ENCODE results near the gene VAV2. TPM values are rescaled to one million over a fixed set of nuclear protein-coding genes. Genes with fewer than 3 reads are reported as not detected.

Gene VAV2
- polyA plus RNA-seq, 3 donors from 2014 or later: 0.12 to 0.28 TPM; not detected in 1

DNA sequence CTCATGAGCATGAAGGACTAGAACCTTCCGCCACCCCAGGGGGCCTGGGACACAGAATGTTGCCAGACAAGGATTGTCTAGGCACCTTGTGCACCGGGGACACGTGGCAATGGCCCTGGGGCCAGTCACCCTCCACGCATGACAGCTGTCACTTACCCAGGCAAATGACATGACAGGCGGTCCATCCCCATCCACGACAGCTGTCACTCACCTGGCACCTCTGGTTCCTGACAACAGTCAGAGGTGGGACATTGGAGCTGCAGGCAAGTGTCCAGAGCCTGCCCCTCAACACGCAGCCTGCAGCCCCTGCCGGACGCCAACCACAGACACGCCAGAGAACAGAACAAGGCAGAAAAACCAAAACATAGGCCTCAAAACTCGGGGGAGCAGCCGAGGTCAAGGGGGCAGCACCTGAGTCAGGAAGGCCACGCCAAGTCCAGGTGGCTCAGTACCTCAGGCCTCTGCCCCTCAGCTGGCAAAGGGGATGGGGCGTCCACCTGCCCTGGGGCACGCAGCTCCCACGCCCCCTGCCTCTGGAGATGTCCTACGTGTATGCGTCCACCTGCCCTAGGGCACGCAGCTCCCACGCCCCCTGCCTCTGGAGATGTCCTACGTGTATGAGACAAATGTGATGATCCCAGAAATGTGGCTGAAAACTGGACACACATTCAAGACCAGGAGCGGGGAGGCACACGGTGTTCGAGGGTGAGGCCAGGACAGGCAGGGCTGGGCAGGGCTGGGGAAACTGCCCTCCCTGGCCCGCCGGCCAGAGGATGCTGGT lies 14.5 kb downstream of the VAV2 start:
- H3K4me3 Mint-ChIP-seq: no peak overlapping the region
- H3K9me3 Mint-ChIP-seq: no peaks in the 10 kb centered on the region
- no peak for DNase-seq
- H3K36me3 Mint-ChIP-seq: no peaks in the 10 kb centered on the region
- no peaks in the 10 kb centered on the region for H3K4me1 Mint-ChIP-seq
- H3K27ac Mint-ChIP-seq: no peak overlapping the region
- no peaks in the 10 kb centered on the region for H3K27me3 Mint-ChIP-seq (ENCODE audit: low read depth in 3 of 3)

DNA sequence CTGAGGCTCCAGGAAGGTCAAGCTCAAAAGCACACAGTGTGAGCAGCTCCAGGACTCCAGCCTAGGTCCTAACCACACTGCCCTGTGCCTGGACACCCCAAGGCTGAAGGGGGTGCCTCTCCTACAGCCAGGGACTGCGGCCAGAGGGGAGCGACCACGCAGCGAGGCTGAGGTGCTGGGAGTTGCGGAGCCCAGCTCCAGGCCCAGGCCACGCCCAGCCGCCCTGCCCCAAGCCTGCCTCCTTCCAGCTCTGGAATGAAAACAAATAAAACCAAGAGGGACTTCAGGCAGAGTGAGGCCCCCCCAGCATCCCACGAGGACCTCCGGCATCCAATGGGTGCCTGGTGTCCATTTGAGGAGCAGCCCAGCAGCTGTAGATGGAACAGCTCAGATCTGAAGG lies 15.2 kb downstream of the VAV2 start:
- Mint-ChIP-seq H3K27me3 (ENCODE audit: low read depth in 3 of 3) (no peaks in the 10 kb centered on the region), H3K36me3 (no peaks in the 10 kb centered on the region), H3K4me1 (no peaks in the 10 kb centered on the region), H3K4me3 (no peak overlapping the region), H3K9me3 (no peaks in the 10 kb centered on the region), H3K27ac (no peak overlapping the region)
- no peak for DNase-seq

DNA sequence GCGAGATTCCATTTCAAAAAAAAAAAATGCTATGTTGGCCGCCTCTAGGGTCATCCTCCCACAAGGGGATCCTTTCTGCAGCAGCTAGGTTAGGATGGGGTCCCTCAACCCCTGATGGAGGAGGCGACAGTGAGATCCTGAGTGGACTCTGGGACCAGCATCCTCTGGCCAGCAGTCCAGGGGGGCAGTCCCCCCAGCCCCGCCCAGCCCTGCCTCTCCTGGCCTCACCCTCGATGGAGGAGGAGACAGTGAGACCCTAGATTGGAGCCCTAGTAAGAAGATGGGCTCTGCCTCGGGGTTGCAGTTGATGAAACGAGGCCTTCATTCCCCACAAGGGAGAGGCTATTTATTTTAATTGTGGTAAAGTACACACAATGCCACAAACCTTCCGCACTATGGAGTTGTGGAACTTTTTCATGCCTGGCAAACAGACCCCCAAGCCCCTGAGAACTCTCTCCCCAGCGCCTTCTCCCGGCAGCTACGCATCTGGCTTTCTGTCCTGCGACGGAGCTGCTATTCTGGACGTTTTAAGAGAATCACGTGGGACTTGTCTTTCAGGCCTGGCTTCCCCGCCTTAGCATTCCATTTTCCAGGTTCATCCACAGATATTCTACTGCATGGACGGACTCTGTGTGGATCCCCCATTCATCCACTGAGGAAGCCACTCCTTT lies 15.8 kb downstream of the VAV2 start:
- DNase-seq: no peak
- Mint-ChIP-seq H3K9me3 (no peaks in the 10 kb centered on the region), H3K27ac (no peak overlapping the region), H3K4me3 (no peak overlapping the region), H3K36me3 (no peaks in the 10 kb centered on the region), H3K27me3 (ENCODE audit: low read depth in 3 of 3) (no peaks in the 10 kb centered on the region), H3K4me1 (no peaks in the 10 kb centered on the region)

- DNase-seq: no peak
- H3K36me3 Mint-ChIP-seq: no peaks in the 10 kb centered on the region
- no peak overlapping the region for H3K27ac Mint-ChIP-seq
- H3K9me3 Mint-ChIP-seq: no peaks in the 10 kb centered on the region
- H3K4me3 Mint-ChIP-seq: no peak overlapping the region
- peaks cover 0 to under 1% (median 0%) of the 10 kb centered on the region in 3 donors for H3K27me3 Mint-ChIP-seq (ENCODE audit: low read depth in 3 of 3)
- H3K4me1 Mint-ChIP-seq: no peaks in the 10 kb centered on the region
Measured at GRCh38 chr9:133975511-133975910, 16.6 kb downstream of the VAV2 start.

GRCh38 chr9:133974631-133975341 lies 17.3 kb downstream of the VAV2 start:
- Mint-ChIP-seq H3K4me3 (no peak overlapping the region), H3K36me3 (no peaks in the 10 kb centered on the region), H3K27ac (no peak overlapping the region), H3K27me3 (ENCODE audit: low read depth in 3 of 3) (peaks cover 0 to 1% (median 0%) of the 10 kb centered on the region in 3 donors), H3K9me3 (no peaks in the 10 kb centered on the region), H3K4me1 (no peaks in the 10 kb centered on the region)
- DNase-seq: no peak

- H3K4me1 Mint-ChIP-seq: no peaks in the 10 kb centered on the region
- peak overlapping the region in 1 of 6 donors; percentile 62 for H3K27ac Mint-ChIP-seq
Measured at GRCh38 chr9:133973791-133974630, 18.1 kb downstream of the VAV2 start.

DNA sequence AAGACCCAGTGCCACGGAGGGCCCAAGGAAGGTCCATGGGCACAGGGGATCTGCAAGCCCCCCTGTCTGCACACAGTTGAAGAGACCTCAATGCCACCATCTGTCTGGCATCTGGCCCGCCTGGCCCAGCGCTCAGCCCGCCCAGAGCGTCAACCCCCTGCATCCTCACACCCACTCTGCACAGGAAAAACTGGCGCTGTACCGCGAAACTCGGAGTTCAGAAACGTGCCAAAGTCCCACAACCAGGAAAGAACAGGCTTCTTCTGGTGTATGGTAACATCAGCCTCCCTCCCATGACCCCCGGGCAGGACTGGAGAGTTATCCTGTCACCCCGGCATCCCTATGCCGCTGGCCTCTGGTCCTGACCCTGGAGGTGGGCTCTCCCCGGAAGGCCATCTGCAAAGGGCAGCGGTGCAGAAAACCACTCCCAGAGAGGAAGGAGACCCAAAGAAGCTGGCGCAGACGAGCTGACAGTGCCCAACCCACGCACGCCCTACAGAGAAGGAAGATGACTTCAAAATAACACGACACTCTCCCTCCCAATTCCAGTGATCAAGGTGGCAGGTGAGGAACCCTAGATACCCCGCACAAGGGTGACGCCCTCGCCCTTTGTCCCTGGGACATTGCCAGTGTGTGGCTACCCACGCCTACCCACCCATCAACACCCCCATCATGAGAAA lies 18.9 kb downstream of the VAV2 start:
- peak overlapping the region in 1 of 6 donors; percentile 62 for H3K27ac Mint-ChIP-seq

More at GRCh38 chr9:133973791-133974630, 18.1 kb downstream of the VAV2 start:
- no peaks in the 10 kb centered on the region for H3K9me3 Mint-ChIP-seq
- no peak overlapping the region for H3K4me3 Mint-ChIP-seq
- no peaks in the 10 kb centered on the region for H3K36me3 Mint-ChIP-seq
- no peak for DNase-seq
- peaks cover 0 to 1% (median 0%) of the 10 kb centered on the region in 3 donors for H3K27me3 Mint-ChIP-seq (ENCODE audit: low read depth in 3 of 3)

DNA sequence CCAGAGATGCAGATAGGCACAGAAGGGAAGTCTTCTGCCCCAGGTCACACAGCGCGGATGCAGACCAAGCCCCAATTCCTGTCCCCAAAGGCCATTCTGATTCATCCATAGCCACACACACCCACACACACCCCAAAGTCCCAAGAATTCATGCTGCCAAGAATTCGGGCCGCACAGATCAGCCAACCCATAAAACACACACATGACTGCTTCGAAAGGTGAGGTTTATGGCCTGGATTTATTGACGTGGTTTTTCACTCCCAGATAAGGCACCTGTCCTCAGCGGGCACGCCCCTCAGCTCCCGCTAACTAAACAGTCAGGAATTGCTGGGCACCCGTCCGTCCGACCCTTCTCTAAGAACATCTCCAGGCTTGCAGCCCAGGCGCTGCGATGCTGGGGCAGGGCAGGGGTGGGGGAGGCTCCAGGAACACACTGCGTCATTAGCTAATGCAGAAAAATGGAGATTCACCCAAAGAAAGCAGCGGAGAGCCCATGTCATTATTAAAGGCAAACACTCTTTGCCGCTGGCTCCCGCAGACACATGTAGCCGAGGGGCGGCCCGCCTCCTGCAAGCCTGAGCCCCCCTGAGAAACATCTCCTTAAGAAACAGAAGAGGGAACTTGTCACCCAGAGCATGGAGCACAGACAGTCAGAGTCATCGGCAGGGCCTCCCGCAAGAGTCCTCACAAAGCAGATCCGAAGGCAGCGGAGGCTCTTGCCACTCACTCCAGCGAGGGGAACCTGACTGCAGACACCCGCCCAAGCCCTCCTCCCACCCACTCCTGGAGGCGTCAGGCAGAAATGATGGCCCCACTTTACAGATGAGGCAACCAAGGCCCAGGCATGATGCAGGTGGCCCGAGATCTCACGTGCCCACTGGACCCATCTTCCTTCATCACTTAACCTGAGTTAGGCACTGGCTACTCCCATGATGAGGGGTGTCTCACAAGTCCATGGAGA lies 19.9 kb downstream of the VAV2 start:
- H3K36me3 Mint-ChIP-seq: no peaks in the 10 kb centered on the region
- peaks cover 0 to 1% (median 0%) of the 10 kb centered on the region in 3 donors for H3K27me3 Mint-ChIP-seq (ENCODE audit: low read depth in 3 of 3)
- no peaks in the 10 kb centered on the region for H3K4me1 Mint-ChIP-seq
- no peak overlapping the region for H3K4me3 Mint-ChIP-seq
- no peak for DNase-seq
- peak overlapping the region in 1 of 6 donors; percentile 58 for H3K27ac Mint-ChIP-seq
- H3K9me3 Mint-ChIP-seq: no peaks in the 10 kb centered on the region

More for the DNA sequence above, 18.9 kb downstream of the VAV2 start:
- Mint-ChIP-seq H3K36me3 (no peaks in the 10 kb centered on the region), H3K4me3 (no peak overlapping the region), H3K27me3 (ENCODE audit: low read depth in 3 of 3) (peaks cover 0 to 1% (median 0%) of the 10 kb centered on the region in 3 donors), H3K4me1 (no peaks in the 10 kb centered on the region), H3K9me3 (no peaks in the 10 kb centered on the region)
- no peak for DNase-seq

- Mint-ChIP-seq H3K9me3 (no peaks in the 10 kb centered on the region), H3K36me3 (no peaks in the 10 kb centered on the region), H3K4me3 (no peak overlapping the region), H3K27me3 (ENCODE audit: low read depth in 3 of 3) (peaks cover 0 to 1% (median 0%) of the 10 kb centered on the region in 3 donors), H3K4me1 (no peaks in the 10 kb centered on the region), H3K27ac (no peak overlapping the region)
- no peak for DNase-seq
Measured at GRCh38 chr9:133971121-133971951, 20.8 kb downstream of the VAV2 start.

DNA sequence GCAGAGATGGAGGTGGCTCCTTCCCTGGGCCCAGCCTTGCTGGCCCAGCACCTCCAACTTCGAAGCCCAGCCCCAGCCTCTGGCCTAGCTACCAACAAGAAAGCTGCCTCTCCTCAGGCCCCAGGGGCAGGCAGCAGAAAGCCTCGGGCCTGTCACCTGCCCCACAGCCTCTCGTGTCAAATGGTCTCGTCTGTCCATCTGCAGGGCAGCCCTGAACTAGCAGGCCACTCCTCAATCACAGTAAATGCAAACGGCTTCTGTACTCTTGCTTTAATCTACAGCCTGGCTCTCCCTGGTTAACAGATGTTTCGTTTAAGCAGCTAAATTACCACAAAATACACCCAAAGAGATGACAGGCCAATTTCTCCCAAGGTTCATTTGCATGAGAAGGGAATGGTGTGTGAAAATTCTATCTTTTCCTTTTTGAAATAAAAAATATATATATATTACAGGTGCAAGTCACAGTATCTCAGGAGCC lies 21.5 kb downstream of the VAV2 start:
- H3K4me3 Mint-ChIP-seq: no peak overlapping the region
- H3K27ac Mint-ChIP-seq: peak overlapping the region in 1 of 6 donors; percentile 16
- no peaks in the 10 kb centered on the region for H3K9me3 Mint-ChIP-seq
- DNase-seq: no peak
- H3K4me1 Mint-ChIP-seq: no peaks in the 10 kb centered on the region
- H3K36me3 Mint-ChIP-seq: no peaks in the 10 kb centered on the region
- H3K27me3 Mint-ChIP-seq (ENCODE audit: low read depth in 3 of 3): peaks cover 0 to 1% (median 1%) of the 10 kb centered on the region in 3 donors
